SK-MEL-5 (cell line): ENCODE measurements around the gene SUB1. TPM values are rescaled to one million over a fixed set of nuclear protein-coding genes. Genes with fewer than 3 reads are reported as not detected.

ENCODE experiments used
- total RNA-seq: library from RNA; depleted of rRNA; stranded (reverse); fragments of >200 nt; shearing (Covaris generic); gene quantifications from 2 replicates; pipeline ENCODE4 v1.2.3, GENCODE V29; 2014; rRNA removed

The SUB1 gene
- total RNA-seq, 1 experiment from 2014 or later, result 514 TPM

Other genes with a start within 250 kb of the SUB1 start
- gene ZFR, start 140.8 kb upstream of the SUB1 start, total RNA-seq, result 105 TPM in 2 replicates
- gene NPR3, start 125.8 kb downstream of the SUB1 start, total RNA-seq, result not detected in 2 replicates